Hematopoietic multipotent progenitor cell treated with erythropoietin and hydrocortisone succinate and interleukin-3 and kit ligand, for 17 days (in vitro differentiated cells): ENCODE results near the gene PDE8A.
"Not testable (repeated sequence)": the region's sequence is repeated elsewhere in the genome, so short reads cannot be mapped to it uniquely, and the experiment has no call there.

Experiments used
- DNase-seq: peaks from one replicate; pipeline ENCODE4 v3.0.0-alpha.2; 2015; ENCODE audit warnings: low spot score

The PDE8A gene

GRCh38 chr15:85128621-85129020, 147.0 kb downstream of the PDE8A start:
- no peak for DNase-seq

- DNase-seq = no peak
These were observed 148.2 kb downstream of the PDE8A start for GRCh38 chr15:85129881-85130280.

GRCh38 chr15:85131915-85132314, 150.3 kb downstream of the PDE8A start:
- DNase-seq = no peak

GRCh38 chr15:85133709-85134108, 152.1 kb downstream of the PDE8A start:
- no peak for DNase-seq

GRCh38 chr15:85137489-85138168, 156.0 kb downstream of the PDE8A start:
- no peak for DNase-seq

GRCh38 chr15:85139391-85139790, 157.7 kb downstream of the PDE8A start:
- DNase-seq = no peak

GRCh38 chr15:85141726-85142125, 160.1 kb downstream of the PDE8A start:
- no peak for DNase-seq

- DNase-seq = no peak
These were observed 160.7 kb downstream of the PDE8A start for GRCh38 chr15:85142312-85142711.

- no peak for DNase-seq
These were observed 167.9 kb downstream of the PDE8A start for GRCh38 chr15:85149465-85150129.

GRCh38 chr15:85150130-85150480, 168.4 kb downstream of the PDE8A start:
- DNase-seq = no peak

- no peak for DNase-seq
These were observed 169.5 kb downstream of the PDE8A start for GRCh38 chr15:85151145-85151544.

GRCh38 chr15:85151861-85152260, 170.2 kb downstream of the PDE8A start:
- no peak for DNase-seq

- DNase-seq = no peak
These were observed 172.4 kb downstream of the PDE8A start for GRCh38 chr15:85154061-85154460.

GRCh38 chr15:85155360-85155759, 173.7 kb downstream of the PDE8A start:
- DNase-seq = no peak

GRCh38 chr15:85155857-85156256, 174.2 kb downstream of the PDE8A start:
- DNase-seq = no peak

GRCh38 chr15:85157344-85157743, 175.7 kb downstream of the PDE8A start:
- DNase-seq = no peak

GRCh38 chr15:85162237-85162636, 180.6 kb downstream of the PDE8A start:
- no peak for DNase-seq

GRCh38 chr15:85164841-85165466, 183.3 kb downstream of the PDE8A start:
- no peak for DNase-seq

GRCh38 chr15:85167568-85167967, 185.9 kb downstream of the PDE8A start:
- no peak for DNase-seq

- DNase-seq = no peak
These were observed 187.1 kb downstream of the PDE8A start for GRCh38 chr15:85168642-85169173.

- no peak for DNase-seq
These were observed 190.1 kb downstream of the PDE8A start for GRCh38 chr15:85171736-85172135.

GRCh38 chr15:85172846-85173490, 191.3 kb downstream of the PDE8A start:
- DNase-seq = no peak

- DNase-seq = not testable (repeated sequence)
These were observed 192.0 kb downstream of the PDE8A start for GRCh38 chr15:85173630-85174029.
